Endometrial microvascular endothelial cells (primary cell): ENCODE results near the gene CPXM2. TPM values are rescaled to one million over a fixed set of nuclear protein-coding genes. Genes with fewer than 3 reads are reported as not detected.
"Not testable (repeated sequence)": the region's sequence is repeated elsewhere in the genome, so short reads cannot be mapped to it uniquely, and the experiment has no call there.

Source experiments
- in situ Hi-C: cut with HindIII; loops from 2 replicates; pipeline ENCODE4 v1.10.0; 2017; ENCODE audit warnings: low sequenced_read_pairs, low pct_unique_long_range_greater_than_20kb; ENCODE audit errors: inconsistent ontology term
- total RNA-seq: library from RNA; depleted of rRNA; stranded (reverse); fragments of >200 nt; gene quantifications from one replicate; pipeline ENCODE4 v1.2.3, GENCODE V29; 2015; ENCODE audit errors: inconsistent ontology term

Gene CPXM2
- total RNA-seq, 1 donor from 2014 or later = not detected

- in situ Hi-C loops = no loop called here
Measured at GRCh38 chr10:123760356-123761037, 131.1 kb downstream of the CPXM2 start.

DNA sequence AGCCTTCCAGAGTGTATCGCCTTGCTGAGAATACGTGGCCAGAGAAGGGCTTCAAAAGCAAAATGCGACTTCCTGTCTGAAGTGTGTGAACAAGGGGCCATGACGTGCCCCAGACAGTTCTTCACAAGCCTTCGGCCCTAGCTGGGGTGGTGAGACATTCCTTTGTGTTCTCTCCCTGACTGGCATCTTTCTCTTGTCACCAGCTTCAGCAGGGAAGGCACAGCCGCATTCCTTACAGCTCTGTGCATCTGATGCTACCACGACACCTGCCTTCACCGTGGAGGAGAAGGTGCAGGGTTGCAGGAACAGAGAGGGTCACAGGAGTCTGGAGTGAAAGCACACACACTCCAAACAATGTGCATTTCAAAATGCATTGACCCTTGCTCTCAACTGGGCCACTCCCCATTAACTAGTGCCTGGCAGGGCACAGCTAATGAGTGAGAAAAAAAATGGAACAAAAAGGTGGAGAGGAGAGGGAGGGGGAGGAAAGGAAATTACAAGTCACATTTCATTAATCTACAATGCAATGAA lies 132.0 kb downstream of the CPXM2 start:
- in situ Hi-C loops = no loop called here

DNA sequence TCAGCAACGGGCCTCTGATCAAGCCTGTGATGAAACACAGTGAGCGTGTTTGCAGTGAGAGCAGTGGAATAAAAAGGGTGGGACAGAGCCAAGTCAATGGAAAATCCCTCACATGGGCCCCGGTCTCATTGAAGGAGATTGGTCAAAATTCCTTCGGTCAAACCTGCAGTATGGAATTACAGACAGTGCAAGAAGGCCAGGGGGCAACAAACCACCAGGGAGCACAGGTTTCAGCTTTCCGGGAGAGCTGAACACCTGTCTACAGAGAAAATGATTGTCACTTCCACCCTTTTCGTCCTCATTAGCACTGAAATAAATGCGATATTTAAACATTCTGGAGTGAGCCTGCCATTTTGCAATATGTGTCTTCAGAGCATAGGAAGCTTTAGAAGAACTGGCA lies 132.6 kb downstream of the CPXM2 start:
- in situ Hi-C loops = no loop called here

GRCh38 chr10:123757853-123758252 lies 133.8 kb downstream of the CPXM2 start:
- in situ Hi-C loops = no loop called here

DNA sequence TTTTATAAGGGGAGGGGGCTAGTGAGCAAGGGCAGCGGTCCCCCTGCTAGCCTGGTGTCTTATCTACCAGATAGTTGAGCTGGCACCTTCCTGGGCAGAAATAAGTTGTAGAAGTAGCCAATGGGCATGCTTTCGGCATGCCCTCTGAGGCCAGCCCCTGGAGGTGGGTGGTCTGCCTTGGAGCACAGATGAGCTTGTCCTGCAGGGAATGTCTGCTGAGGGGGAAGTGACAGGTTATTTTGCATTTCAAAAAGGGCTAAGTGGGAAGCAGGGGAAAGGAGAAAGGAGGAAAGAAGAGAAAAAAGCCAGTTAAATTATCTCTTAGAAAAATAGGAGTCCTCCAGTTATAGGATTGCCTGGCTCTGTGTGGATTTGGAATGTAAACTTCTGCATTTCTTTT lies 136.5 kb downstream of the CPXM2 start:
- in situ Hi-C loops = no loop called here

- in situ Hi-C loops = no loop called here
Measured at GRCh38 chr10:123754123-123754522, 137.5 kb downstream of the CPXM2 start.

- in situ Hi-C loops = no loop called here
Measured at GRCh38 chr10:123751342-123752134, 140.1 kb downstream of the CPXM2 start.

DNA sequence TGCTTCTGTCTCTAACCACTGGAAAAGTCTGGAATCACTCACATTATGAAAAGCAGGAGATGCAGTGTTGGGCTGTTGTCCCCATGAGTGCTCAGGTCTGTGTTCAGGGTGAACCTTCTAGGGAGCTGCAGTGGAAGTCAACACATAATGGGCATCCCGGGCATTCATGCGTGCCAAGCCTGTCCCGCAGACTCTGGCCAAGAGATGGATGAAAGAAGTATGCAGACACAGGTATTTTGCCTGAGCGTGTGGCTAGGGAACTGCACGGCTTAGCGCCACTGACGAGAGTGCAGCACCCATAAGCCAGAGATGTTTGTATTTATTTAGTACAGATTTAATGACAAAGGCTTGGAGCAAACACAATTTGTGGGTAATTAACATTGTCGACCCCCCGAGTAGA lies 140.7 kb downstream of the CPXM2 start:
- in situ Hi-C loops = no loop called here

- in situ Hi-C loops = no loop called here
Measured at GRCh38 chr10:123748711-123749110, 142.9 kb downstream of the CPXM2 start.

DNA sequence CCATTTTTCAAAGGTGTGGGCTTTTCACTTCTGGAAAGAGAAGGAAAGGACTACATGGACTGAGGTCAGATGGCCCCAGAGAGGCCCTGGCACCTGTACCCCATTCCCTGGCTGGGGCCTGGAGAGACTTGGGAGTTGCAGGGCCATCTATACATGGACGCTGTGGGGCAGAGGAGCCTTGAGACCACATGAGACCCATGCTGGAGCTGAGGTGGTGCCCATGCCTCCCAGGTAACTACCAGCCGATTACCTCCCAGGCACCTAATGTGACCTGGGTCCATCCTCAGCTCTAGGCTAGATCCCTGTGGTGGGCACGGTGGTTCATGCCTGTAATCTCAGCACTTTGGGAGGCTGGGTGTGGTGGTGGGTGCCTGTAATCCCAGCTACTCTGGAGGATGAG lies 144.2 kb downstream of the CPXM2 start:
- in situ Hi-C loops = no loop called here

DNA sequence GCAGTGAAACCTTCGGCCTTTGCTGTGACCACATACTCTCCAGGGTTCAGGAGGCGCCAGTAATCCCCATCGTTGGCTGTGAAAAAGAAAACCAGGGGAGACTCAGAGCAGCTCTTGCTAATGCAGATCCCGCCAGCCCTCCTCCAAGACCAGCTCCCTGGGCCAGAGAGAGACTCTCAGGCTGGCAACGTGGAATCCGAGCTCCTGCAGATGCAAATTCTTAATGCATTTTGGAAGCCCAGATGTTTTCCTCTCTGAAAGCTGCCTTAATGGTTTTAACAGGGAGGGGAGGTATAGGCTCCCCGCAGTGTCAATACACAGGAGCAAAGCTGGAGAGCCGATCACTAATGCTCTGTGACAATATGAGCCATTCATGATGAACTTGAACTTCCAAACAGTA lies 144.7 kb downstream of the CPXM2 start:
- in situ Hi-C loops = no loop called here

DNA sequence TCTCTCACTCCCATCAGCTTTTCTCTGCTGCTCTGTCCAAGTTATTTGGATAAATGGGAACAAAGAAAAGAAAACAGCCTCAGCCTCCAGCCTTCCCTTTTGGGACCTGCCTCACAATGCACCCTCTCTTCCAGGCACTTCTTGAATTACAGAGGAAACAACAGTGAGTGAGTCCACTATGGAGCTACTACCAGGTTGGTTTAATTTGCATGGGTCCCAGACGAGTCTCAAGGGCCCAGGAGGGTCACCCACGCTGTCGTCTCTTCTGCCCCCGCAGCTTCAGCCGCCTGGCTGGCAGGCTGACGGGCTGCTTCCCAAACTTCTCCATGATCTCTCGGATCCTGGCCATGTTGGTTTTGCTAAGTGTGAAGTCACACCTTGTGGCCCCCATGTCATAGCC lies 145.1 kb downstream of the CPXM2 start:
- in situ Hi-C loops = no loop called here

DNA sequence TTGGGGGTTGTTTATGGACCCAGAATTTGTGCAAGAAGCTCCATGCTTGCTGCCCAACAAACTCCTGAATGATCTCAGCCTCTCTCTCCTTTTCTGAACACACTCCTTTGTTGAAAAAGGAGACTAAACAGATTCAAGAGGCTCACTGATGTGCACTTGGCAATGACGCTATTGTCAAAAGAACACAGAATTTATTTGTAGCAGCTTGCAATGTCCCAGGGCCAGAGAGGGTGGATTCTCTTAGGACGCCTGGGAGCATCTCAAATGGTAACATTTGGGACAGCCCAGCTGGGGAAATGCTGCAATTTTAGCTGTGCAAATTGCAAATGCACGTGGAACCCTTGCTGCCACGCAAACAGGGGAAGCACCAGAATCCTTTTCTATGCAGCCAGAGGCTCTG lies 145.5 kb downstream of the CPXM2 start:
- in situ Hi-C loops = no loop called here

GRCh38 chr10:123744224-123744536 lies 147.4 kb downstream of the CPXM2 start:
- in situ Hi-C loops = no loop called here

DNA sequence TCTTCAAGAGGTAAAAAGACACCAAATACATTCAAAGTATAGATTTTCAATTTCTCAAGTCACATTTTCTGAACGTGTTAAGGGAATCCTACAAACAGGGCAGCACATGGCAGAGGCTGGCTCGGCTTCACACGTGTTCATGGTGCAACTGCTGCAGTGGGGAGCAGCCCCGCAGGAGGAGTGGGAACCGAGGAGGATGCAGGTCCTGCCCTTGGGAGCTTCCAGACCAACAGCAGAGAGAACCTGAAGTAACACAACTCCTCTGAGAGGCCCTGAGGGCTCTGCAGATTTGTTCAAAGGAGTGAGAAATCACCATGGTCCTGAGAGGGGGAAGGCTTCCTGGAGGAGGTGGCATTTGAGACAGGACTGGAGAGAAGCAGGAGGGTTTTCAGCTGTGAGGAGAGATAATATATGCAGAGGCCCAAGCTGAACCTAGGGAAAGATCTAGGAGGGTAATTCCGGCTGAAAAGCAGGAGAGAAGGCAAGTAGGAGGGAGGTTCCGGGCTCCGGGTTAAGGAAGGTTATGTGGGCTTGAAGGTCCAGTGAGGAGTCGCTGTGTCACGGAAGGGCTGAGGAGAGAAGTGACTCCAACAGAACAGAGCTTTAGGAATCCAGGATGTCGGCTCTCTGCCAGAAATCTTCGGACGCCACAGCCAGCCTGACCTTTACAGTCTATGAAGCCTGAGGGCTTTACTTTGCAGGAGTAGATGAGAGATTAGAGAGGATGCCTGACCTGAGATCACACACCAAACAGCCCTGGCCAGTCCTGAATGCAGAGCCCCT lies 148.0 kb downstream of the CPXM2 start:
- in situ Hi-C loops = no loop called here

DNA sequence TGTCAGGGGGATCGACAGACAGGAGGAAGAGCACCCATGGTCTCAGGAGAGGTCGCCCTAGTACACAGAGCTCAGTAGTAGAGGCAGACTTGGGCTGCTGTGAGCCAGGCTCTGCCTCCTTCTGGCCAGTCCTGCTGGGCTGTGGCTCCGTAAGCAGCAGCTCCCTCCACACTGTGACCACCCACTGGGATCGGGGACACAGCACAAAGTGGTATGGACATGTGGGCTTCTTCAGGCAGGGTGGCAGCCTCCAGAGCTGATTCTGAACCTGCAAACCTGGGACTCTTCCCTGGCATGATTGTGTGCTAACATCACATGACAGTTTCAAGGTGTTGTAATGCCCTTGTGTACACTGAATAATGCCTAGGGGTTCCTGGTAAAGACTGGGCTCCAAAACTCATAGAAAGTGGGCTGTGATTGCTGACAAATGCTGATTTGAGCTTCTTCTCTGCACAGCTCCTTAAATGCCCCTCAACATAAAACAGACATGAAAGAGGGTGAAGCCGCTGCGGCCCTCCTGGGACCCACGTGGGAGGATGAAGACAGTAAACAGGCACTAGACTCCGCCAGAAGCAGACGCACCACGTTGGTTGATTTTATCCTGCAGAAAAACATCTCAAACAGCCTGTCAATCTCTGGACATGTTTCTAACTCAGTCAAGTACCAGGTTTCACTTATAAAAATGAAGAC lies 148.7 kb downstream of the CPXM2 start:
- in situ Hi-C loops = no loop called here

DNA sequence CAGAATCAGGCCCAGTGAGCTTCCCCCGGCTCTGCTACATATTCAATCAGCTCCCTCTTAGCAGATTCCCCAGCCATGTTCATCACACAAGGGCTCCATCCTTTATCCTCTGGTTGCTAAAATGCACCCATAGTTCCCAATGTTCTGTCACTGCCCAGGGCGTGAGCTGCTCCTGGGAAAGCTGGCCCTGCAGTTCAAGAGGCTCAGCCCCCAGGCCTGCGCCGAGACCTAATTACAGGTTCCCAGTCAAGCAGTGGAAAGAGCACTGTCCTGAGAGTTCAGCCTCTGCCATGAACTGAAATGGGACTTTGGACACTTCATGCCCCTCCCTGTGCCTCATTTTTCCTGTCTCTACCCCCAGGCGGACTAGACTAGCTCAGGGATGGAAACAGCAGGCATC lies 149.9 kb downstream of the CPXM2 start:
- in situ Hi-C loops = no loop called here

DNA sequence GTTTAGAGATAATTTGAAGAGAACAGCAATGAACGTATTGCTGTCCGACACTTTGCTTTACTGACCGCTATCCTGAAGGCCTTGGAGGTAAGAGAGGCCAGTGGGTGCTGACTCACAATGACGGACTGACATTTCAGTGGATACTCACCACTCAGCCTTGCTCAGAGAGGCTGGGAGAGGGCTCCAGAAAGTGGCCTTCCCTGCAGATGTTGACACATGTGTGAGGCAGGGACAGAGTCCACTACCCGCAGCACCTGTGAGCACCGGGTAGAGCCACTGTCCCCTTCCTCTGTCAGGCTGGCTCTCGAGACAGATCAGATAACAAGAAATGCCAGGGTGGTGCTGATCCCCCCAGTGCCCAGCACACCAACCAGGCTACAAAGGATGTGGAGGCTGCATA lies 150.5 kb downstream of the CPXM2 start:
- in situ Hi-C loops = no loop called here

GRCh38 chr10:123736917-123737316 lies 154.7 kb downstream of the CPXM2 start:
- in situ Hi-C loops = not testable (repeated sequence)
